GM19468 (cell line): Measurements from ENCODE around the gene PVALB.

Source experiments
- ATAC-seq: cut with Tn5 transposase; IDR thresholded peaks from one replicate; pipeline ENCODE4 v1.9.1; 2021; ENCODE audit warnings: mild to moderate bottlenecking, moderate library complexity, moderate number of reproducible peaks; ENCODE audit not compliant: unreplicated experiment; ENCODE audit errors: extremely low read depth

PVALB gene

GRCh38 chr22:36815558-36816338, 1.1 kb downstream of the PVALB start:
- no peak for ATAC-seq

DNA sequence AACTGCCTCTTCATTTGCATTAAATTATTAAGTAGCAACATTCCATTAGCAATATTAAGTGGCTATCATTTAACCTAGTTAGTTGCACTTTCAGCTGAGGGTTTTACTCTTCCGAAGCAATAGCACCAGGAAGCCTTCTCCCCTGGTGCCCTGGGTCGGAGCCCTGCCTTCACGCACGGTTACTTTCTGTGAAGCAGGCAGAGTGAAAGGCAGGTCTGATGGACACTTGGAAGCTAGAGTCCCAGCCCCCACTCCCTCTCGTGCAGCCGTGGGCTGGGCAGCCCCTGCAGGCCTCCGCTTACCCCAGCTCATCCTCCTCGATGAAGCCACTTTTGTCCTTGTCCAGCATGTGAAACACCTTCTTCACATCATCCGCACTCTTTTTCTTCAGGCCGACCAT, 2.0 kb downstream of the PVALB start:
- no peak for ATAC-seq

DNA sequence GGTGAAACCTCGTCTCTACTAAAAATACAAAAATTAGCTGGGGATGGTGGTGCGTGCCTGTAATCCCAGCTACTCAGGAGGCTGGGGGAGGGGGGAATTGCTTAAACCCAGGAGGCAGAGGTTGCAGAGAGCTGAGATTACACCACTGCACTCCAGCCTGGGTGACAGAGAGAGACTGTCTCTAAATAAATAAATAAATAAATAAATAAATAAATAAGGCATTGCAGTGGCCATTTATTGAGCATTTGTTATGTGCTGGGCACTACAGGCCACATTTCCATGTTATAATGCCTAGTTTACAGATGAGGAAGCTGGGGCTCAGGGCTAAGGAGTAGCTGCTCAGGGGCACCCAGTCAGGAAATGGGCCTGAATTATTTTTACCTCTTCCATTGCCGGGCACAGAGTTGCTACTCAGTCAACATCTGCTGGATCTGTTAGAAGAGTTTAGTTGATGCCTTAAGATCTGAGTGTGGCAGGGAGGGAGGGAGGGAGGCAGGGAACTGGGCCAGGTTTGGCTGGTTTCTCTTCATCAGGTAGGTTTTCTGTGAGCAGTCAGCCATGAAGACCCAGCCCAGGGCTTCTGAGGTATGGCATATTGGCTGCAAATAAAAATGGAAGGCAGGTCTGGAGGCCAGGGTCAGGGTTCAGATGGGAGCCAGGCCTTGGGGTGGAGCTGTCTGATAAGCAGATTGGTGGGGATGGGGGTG, 5.6 kb downstream of the PVALB start:
- no peak for ATAC-seq

GRCh38 chr22:36809351-36809750, 7.5 kb downstream of the PVALB start:
- ATAC-seq, result no peak

DNA sequence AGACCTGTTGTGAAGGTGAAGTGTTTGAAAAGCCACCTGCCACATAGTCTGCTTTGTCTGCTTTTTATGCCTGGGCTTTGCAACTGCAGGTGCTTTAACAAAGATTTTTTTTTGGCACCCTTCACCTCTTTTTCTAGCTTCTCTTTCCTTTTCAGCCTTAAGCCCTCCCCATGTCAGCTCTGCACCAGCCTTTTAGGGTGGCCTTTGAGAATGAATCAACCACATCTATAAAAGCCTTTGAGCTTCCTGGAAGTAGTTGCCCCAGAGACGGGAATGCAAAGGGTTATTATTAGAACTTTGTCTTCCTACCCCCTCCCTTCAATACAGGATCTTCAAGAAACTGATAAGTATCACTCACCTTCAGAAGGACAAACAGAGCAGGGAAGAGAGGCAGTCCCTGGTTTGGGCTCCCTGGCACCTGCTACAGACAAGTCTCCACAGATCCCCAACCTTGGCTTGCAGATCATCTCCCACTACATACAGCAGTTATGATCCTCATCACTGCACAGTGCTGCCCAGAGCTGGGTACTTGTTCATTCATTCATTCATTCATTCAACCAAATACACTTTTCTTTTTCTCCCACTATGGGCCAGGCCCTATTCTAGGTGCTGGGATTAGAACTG, 8.0 kb downstream of the PVALB start:
- no peak for ATAC-seq

GRCh38 chr22:36807627-36808026, 9.2 kb downstream of the PVALB start:
- ATAC-seq, result no peak

DNA sequence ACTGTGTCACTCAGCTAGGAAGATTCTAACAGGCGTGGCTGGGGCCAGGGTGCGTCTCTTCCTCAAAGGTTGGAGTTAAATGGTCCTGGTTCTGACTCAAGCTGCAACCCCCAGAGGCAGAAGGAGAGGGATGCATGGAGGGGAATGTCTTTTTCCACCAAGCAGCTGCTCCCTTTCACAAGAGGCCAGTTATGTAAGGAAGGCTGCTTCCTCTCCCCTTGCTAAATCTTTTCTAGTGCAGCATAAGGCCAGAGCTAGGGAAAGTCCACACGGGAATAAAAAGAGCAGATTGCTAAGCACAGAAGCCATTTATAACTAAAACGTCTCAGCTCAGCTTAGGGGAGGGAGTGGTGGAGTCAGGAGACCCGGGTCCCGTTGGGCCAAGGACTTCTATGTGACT, 10.0 kb downstream of the PVALB start:
- no peak for ATAC-seq

GRCh38 chr22:36803358-36803757, 13.5 kb downstream of the PVALB start:
- no peak for ATAC-seq

- ATAC-seq, result no peak
Measured at GRCh38 chr22:36798674-36799066, 18.2 kb downstream of the PVALB start.

GRCh38 chr22:36797911-36798673, 18.7 kb downstream of the PVALB start:
- ATAC-seq, result no peak

- no peak for ATAC-seq
Measured at GRCh38 chr22:36797374-36797773, 19.5 kb downstream of the PVALB start.

DNA sequence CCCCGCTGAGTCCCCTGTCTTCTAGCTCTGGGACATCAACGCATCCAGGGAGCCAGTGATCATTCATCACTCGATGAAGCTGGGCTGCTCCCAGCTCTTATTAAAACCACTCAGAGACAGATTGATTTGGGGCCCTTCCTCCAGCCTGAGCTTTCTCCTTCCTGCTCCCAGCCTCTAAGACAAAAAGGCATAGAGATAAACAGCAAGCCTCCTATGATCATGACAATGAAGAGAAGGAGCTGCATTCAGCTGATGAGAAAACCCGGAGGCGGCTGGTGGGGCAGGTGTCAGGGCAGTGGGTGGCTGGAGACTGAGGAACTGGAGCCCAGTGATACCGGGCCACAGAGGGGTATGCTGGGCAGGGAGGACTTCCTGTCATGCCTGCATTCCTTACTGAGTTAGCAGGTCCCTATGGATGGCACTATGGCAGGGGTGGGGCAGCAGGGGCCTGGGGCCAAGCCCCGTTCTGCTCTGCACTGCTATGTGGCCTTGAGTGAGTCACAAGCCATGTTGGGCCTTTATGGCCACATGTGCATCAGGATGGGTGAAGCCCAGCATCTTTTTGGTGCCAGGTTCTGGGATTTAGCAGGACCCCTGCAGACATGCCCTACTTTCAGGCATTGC, 20.2 kb downstream of the PVALB start:
- no peak for ATAC-seq

DNA sequence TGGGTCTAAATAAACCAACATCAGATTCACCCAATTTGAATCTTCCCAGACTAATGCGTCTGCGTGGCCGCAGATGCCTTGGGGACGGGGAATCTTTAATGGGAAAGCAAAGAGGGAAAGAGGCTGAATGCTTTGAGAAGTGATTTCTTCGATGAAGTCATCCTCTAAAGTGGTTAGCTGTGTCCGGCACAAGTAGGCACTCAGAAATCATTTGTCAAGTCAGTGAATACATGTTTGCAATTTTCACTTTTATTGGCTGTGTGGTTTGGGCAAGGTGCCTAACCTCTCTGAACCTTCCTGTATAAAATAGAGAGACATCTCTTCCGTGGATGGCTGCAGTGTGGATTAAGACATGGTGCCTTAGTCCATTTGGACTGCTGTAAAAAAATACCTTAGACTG, 21.2 kb downstream of the PVALB start:
- no peak for ATAC-seq

DNA sequence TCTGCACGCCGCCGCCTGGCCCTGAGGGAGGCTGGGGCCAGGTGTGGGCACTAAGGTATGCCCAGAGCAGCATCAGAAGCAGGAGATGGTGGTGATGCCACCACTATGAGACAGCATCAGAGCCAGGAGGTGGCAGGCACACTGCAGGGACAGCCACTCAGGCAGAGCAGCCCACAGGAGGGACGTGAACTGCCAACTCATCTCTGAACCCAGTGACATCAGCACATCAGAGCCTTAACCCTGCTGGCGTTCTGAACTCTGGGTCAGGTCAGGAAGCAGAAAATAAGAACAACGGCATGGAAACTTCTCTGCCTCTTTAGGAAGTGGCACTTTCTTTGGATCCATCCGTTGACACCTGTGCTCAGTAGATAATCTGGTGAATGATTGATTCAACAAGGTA, 26.2 kb downstream of the PVALB start:
- ATAC-seq, result no peak

- ATAC-seq, result no peak
Measured at GRCh38 chr22:36787204-36787988, 29.4 kb downstream of the PVALB start.

DNA sequence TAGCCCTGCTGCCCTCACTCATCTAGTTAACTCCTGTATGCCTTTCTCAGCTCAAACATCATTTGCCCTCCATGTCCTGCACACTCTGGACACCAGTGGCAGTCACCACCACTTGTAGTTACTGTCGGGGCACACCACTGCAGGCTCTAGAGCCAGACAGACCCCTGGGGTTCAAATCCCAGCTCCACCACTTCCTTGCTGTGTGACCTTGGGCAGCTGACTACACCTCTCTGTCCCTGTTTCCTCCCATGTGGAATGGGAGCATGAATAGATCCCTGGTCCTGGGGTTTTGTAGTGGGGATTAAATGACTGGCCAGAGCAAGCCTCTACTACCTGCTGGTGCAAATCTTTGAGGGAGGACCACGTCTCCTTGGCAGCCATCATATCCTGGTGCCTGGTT, 33.1 kb downstream of the PVALB start:
- ATAC-seq, result no peak

DNA sequence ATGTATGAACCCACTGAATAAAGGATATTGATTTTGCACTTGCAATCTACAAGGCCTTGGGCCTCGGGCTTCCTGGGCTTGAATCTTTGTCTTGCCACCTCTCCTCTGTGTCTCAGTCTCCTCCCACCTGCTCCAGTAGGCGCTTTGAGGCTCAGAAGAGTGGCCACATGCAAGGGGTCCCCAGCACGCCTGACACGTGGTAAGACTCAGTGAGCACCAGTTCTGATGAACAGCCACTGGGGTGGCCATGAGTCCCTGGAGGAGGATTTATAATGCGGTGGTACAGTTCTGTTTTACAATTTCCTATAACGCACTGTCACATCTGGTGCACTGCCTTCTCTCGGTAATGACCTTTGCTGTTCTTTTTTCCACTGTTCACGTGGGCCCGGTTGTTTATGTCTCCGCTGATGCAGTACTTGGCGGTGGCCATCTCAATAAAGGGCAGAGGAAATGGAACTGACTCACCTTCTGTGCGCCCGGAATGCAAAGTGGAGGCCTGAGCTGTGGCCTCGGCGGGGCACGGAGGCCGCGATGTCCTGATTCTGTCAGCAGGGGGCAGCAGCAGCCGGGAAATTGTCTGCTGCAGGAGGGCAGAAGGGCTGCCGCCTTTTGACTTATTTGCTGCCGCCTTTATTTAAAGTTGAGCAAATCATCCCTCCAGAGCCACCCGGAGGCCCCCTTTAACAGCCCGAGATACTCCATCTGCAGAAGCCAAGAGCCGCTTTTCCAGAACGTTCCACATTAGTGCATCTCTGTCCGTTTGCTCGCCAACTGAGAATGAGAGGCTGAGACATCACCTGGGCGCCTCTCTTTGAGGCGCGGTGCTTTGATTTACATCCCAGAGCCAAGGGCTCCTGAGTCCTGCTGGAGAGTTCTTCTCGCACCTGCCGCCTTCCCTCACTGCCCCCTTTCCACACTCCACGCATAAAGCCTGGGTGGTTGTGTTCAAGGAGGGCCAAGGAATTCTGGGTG, 34.9 kb downstream of the PVALB start:
- peak; percentile 26 for ATAC-seq

- no peak for ATAC-seq
Measured at GRCh38 chr22:36778020-36778419, 38.8 kb downstream of the PVALB start.
